ENCODE measurements around the gene GALC.

GRCh38 chr14:88040146-88040545, 47.2 kb upstream of the GALC start:
- TF ChIP-seq CTCF (IDR thresholded peaks at IDR 0.05; ENCODE audit: borderline replicate concordance, extremely low read depth, low read length, poor library complexity, severe bottlenecking) (no peak), EZH2 (IDR thresholded peaks at IDR 0.05; ENCODE audit: borderline replicate concordance, low read depth, low read length, severe bottlenecking) (no peak)

All from DND-41 (cell line).